Tongue (tissue), 1 donor: Measurements from ENCODE around the gene PHOX2A. TPM values are rescaled to one million over a fixed set of nuclear protein-coding genes. Genes with fewer than 3 reads are reported as not detected.

Source experiments
- total RNA-seq: library from RNA; depleted of rRNA; stranded (reverse); fragments of >200 nt; gene quantifications from one replicate; pipeline ENCODE4 v1.2.3, GENCODE V29; 2014

The PHOX2A gene
- total RNA-seq, 1 donor from 2014 or later = not detected

Other genes with a start within 250 kb of the PHOX2A start
- gene IL18BP, start 245.3 kb downstream of the PHOX2A start, total RNA-seq = 4.8 TPM
- 260 TPM for gene NUMA1, start 163.6 kb downstream of the PHOX2A start, total RNA-seq
- 8.8 TPM for gene LRRC51, start 163.3 kb downstream of the PHOX2A start, total RNA-seq
- 40.7 TPM for gene LAMTOR1, start 140.9 kb downstream of the PHOX2A start, total RNA-seq
- gene TOMT, start 138.3 kb downstream of the PHOX2A start, total RNA-seq = not detected
- gene ANAPC15, start 131.5 kb downstream of the PHOX2A start, total RNA-seq = 13.5 TPM
- not detected for gene FOLR3, start 108.5 kb downstream of the PHOX2A start, total RNA-seq
- gene FOLR1, start 52.0 kb downstream of the PHOX2A start, total RNA-seq = 1.6 TPM
- gene FOLR2, start 27.4 kb downstream of the PHOX2A start, total RNA-seq = 5.6 TPM
- 77.6 TPM for gene INPPL1, start 19.4 kb downstream of the PHOX2A start, total RNA-seq
- gene CLPB, start 190.4 kb upstream of the PHOX2A start, total RNA-seq = 39.0 TPM